A549 (cell line): ENCODE results near the gene ASPSCR1. TPM values are rescaled to one million over a fixed set of nuclear protein-coding genes. Genes with fewer than 3 reads are reported as not detected.

Experiments
- ATAC-seq, 2 experiments: fragments of 200-7000 bp in 1 of 2; fragments of >200 bp in 1 of 2; cut with Nextera tagmentation in 1 of 2; cut with Tn5 transposase in 1 of 2; 3 replicates each; pipeline versions ENCODE4 v1.8.0 to v1.9.1; 2018 to 2020; ENCODE audit warnings: mild to moderate bottlenecking in 1 of 2, moderate library complexity in 1 of 2
- CTCF ChIA-PET: fragments of 300-600 bp; sonication (Branson Sonifier 250); formaldehyde crosslinking; extraction: SDS; loops from one replicate; lab custom pipeline; 2021; ENCODE audit warnings: antibody characterized with exemption, inconsistent platforms; lab: Yijun Ruan, JAX
- POLR2A ChIA-PET: fragments of 350-600 bp; formaldehyde crosslinking; extraction: SDS; loops from one replicate; lab custom pipeline; 2021; ENCODE audit warnings: antibody characterized with exemption, inconsistent platforms; lab: Yijun Ruan, JAX
- DNase-seq, 2 experiments: peaks; one replicate each; pipeline versions ENCODE4 v3.0.0 to v3.0.0-alpha.2; 2011 to 2016; ENCODE audit warnings: low read depth in 1 of 2, low spot score in 1 of 2
- FAIRE-seq: peaks from 2 replicates; lab custom pipeline; 2011; peaks lifted over from hg19 to GRCh38; lab: Jason Lieb, UNC
- H3K27ac ChIP-seq, 2 experiments: fragments of >200 bp; sonication (Bioruptor Twin); formaldehyde crosslinking; 3 replicates each; pipeline ENCODE4 v1.5.1; 2016 to 2017
- H3K4me1 ChIP-seq: fragments of >200 bp; sonication (Bioruptor Twin); formaldehyde crosslinking; 3 replicates; pipeline ENCODE4 v1.6.1; 2016
- H3K4me2 ChIP-seq: fragments of >200 bp; sonication (Bioruptor Twin); formaldehyde crosslinking; 3 replicates; pipeline ENCODE4 v1.6.1; 2016
- H3K4me3 ChIP-seq: fragments of >200 bp; sonication (Bioruptor Twin); formaldehyde crosslinking; 3 replicates; pipeline ENCODE4 v1.5.1; 2016
- H3K9me3 ChIP-seq: fragments of >200 bp; sonication (Bioruptor Twin); formaldehyde crosslinking; 3 replicates; pipeline ENCODE4 v1.6.1; 2016
- BHLHE40 ChIP-seq: IDR thresholded peaks from 2 replicates; pipeline ENCODE4 v1.6.1; 2012; ENCODE audit warnings: low read depth, low read length, inconsistent platforms
- CBX2 ChIP-seq: fragments of 200-600 bp; sonication (generic); IDR thresholded peaks from 2 replicates; pipeline ENCODE4 v1.6.1; 2016; ENCODE audit warnings: low read depth, mild to moderate bottlenecking, borderline replicate concordance
- CBX8 ChIP-seq: fragments of 200-600 bp; sonication (generic); IDR thresholded peaks from 2 replicates; pipeline ENCODE4 v1.6.1; 2016
- CEBPB ChIP-seq, 2 experiments: fragments of >200 bp in 1 of 2; sonication (Bioruptor Twin) in 1 of 2; formaldehyde crosslinking in 1 of 2; IDR thresholded peaks; 2 replicates each; pipeline ENCODE4 v1.6.1; 2012 to 2016
- CHD2 ChIP-seq: fragments of 150-350 bp; IDR thresholded peaks from 2 replicates; pipeline ENCODE4 v1.6.1; 2014; ENCODE audit warnings: low read length; ENCODE audit not compliant: partially characterized antibody
- CHD4 ChIP-seq: fragments of 200-600 bp; sonication (generic); IDR thresholded peaks from 2 replicates; pipeline ENCODE4 v1.6.1; 2016; ENCODE audit warnings: antibody characterized with exemption, mild to moderate bottlenecking, borderline replicate concordance
- EHF ChIP-seq: fragments of 250-450 bp; sonication (Bioruptor Pico); IDR thresholded peaks from 2 replicates; pipeline ENCODE4 v1.5.0; 2020; ENCODE audit warnings: mild to moderate bottlenecking
- EHMT2 ChIP-seq: fragments of 200-600 bp; sonication (generic); IDR thresholded peaks from 2 replicates; pipeline ENCODE4 v1.6.1; 2016; ENCODE audit warnings: antibody characterized with exemption, low read depth, mild to moderate bottlenecking, moderate library complexity
- ESRRA ChIP-seq: fragments of 150-350 bp; IDR thresholded peaks from 2 replicates; pipeline ENCODE4 v1.6.1; 2014; ENCODE audit warnings: mild to moderate bottlenecking, low read length, borderline replicate concordance
- FOSB ChIP-seq: fragments of 250-450 bp; sonication (Bioruptor Pico); IDR thresholded peaks from 2 replicates; pipeline ENCODE4 v1.5.0; 2020; ENCODE audit warnings: mild to moderate bottlenecking, moderate library complexity
- FOSL2 ChIP-seq, 2 experiments: fragments of 450-650 bp in 1 of 2; fragments of >200 bp in 1 of 2; sonication (Bioruptor Twin) in 1 of 2; formaldehyde crosslinking; IDR thresholded peaks; 2 replicates each; pipeline versions ENCODE4 v1.5.0 to v1.6.1; 2016 to 2020; ENCODE audit warnings: mild to moderate bottlenecking in 1 of 2, moderate library complexity in 1 of 2
- FOXS1 ChIP-seq: fragments of 250-450 bp; sonication (Bioruptor Pico); IDR thresholded peaks from 2 replicates; pipeline ENCODE4 v1.5.0; 2020; ENCODE audit warnings: mild to moderate bottlenecking, moderate library complexity
- HEYL ChIP-seq: fragments of 250-450 bp; sonication (Bioruptor Pico); IDR thresholded peaks from 2 replicates; pipeline ENCODE4 v1.8.0; 2021; ENCODE audit warnings: mild to moderate bottlenecking, moderate library complexity
- HOXB13 ChIP-seq: fragments of 250-450 bp; sonication (Bioruptor Pico); IDR thresholded peaks from 2 replicates; pipeline ENCODE4 v1.5.0; 2020; ENCODE audit warnings: low read depth, mild to moderate bottlenecking, moderate library complexity
- HOXB5 ChIP-seq: fragments of 250-450 bp; sonication (Bioruptor Pico); IDR thresholded peaks from 2 replicates; pipeline ENCODE4 v1.5.0; 2020; ENCODE audit warnings: mild to moderate bottlenecking, moderate library complexity
- MAFK ChIP-seq: fragments of 450-650 bp; IDR thresholded peaks from 2 replicates; pipeline ENCODE4 v1.6.1; 2014; ENCODE audit not compliant: partially characterized antibody
- MYC ChIP-seq: IDR thresholded peaks from 2 replicates; pipeline ENCODE4 v1.6.1; 2012; ENCODE audit warnings: mild to moderate bottlenecking, inconsistent platforms, low read length, improper control_type of control experiment, borderline replicate concordance
- NPAS2 ChIP-seq: fragments of 250-450 bp; sonication (Bioruptor Pico); IDR thresholded peaks from 2 replicates; pipeline ENCODE4 v1.8.0; 2022; ENCODE audit warnings: mild to moderate bottlenecking, moderate library complexity, borderline replicate concordance
- PHF8 ChIP-seq: fragments of 200-600 bp; sonication (generic); IDR thresholded peaks from 2 replicates; pipeline ENCODE4 v1.6.1; 2016; ENCODE audit warnings: low read depth, mild to moderate bottlenecking, antibody characterized with exemption, moderate library complexity, borderline replicate concordance
- POLR2A ChIP-seq: IDR thresholded peaks from 2 replicates; pipeline ENCODE4 v1.6.1; 2012; ENCODE audit warnings: mild to moderate bottlenecking, low read length
- RCOR1 ChIP-seq: fragments of 150-350 bp; IDR thresholded peaks from 2 replicates; pipeline ENCODE4 v1.6.1; 2014; ENCODE audit warnings: antibody characterized with exemption, low read length, low read depth
- RFX5 ChIP-seq: fragments of 450-650 bp; IDR thresholded peaks from 2 replicates; pipeline ENCODE4 v1.7.1; 2014; ENCODE audit warnings: antibody characterized with exemption, mild to moderate bottlenecking, moderate library complexity
- SMC3 ChIP-seq: fragments of >200 bp; sonication (Bioruptor Twin); formaldehyde crosslinking; IDR thresholded peaks from 3 replicates; pipeline ENCODE4 v1.6.1; 2018; ENCODE audit warnings: inconsistent platforms
- SREBF2 ChIP-seq: fragments of 450-650 bp; IDR thresholded peaks from 2 replicates; pipeline ENCODE4 v1.6.1; 2014; ENCODE audit warnings: mild to moderate bottlenecking, moderate library complexity
- TFCP2L1 ChIP-seq: fragments of 250-450 bp; sonication (Bioruptor Pico); IDR thresholded peaks from 2 replicates; pipeline ENCODE4 v1.5.0; 2021; ENCODE audit warnings: mild to moderate bottlenecking
- ZC3H11A ChIP-seq: fragments of 450-650 bp; IDR thresholded peaks from 2 replicates; pipeline ENCODE4 v1.6.1; 2014; ENCODE audit warnings: antibody characterized with exemption, mild to moderate bottlenecking
- ZFP36 ChIP-seq: fragments of 450-650 bp; IDR thresholded peaks from 2 replicates; pipeline ENCODE4 v1.6.1; 2014; ENCODE audit warnings: borderline replicate concordance; ENCODE audit not compliant: partially characterized antibody
- ZNF302 ChIP-seq: fragments of 250-450 bp; sonication (Bioruptor Pico); IDR thresholded peaks from 2 replicates; pipeline ENCODE4 v1.9.0; 2021; ENCODE audit warnings: inconsistent platforms, mild to moderate bottlenecking, moderate library complexity
- ZSCAN20 ChIP-seq: fragments of 250-450 bp; sonication (Bioruptor Pico); IDR thresholded peaks from 2 replicates; pipeline ENCODE4 v1.8.0; 2022; ENCODE audit warnings: mild to moderate bottlenecking, moderate library complexity
- WGBS: methylation state at CpG from one replicate; pipeline ENCODE4 v1.1.6; 2017; ENCODE audit errors: missing lambda C conversion rate; 5-methylcytosine and 5-hydroxymethylcytosine counted together
- polyA plus RNA-seq, 4 experiments: library from polyadenylated mRNA; depleted of rRNA in 3 of 4; stranded (reverse); fragments of >200 nt; fragmentation: RNase III in 1 of 4; extraction: RNeasy Plus Mini Kit Qiagen cat#74134 plus additional on column Dnase treatment in 1 of 4; gene quantifications; 2 replicates in 3 of 4; 3 replicates in 1 of 4; pipeline ENCODE4 v1.2.3, GENCODE V29; 2011 to 2017
- TF ChIP-seq, protein P1 (sequence below): fragments of 250-450 bp; sonication (Bioruptor Pico); IDR thresholded peaks from 2 replicates; pipeline ENCODE4 v1.5.0; 2021; ENCODE audit warnings: mild to moderate bottlenecking, moderate library complexity, borderline replicate concordance
- TF ChIP-seq, protein P2 (sequence below): fragments of >200 bp; sonication (Bioruptor Twin); formaldehyde crosslinking; IDR thresholded peaks from 3 replicates; pipeline ENCODE4 v1.5.1; 2016
- TF ChIP-seq, protein P3 (sequence below): fragments of >200 bp; sonication (Bioruptor Twin); formaldehyde crosslinking; IDR thresholded peaks from 2 replicates; pipeline ENCODE4 v1.6.1; 2016
- TF ChIP-seq, protein P4 (sequence below): fragments of 450-650 bp; IDR thresholded peaks from 2 replicates; pipeline ENCODE4 v1.6.1; 2014; ENCODE audit warnings: antibody characterized with exemption
- TF ChIP-seq, protein P5 (sequence below): IDR thresholded peaks from 2 replicates; pipeline ENCODE4 v1.6.1; 2012; ENCODE audit warnings: low read depth, borderline replicate concordance
- TF ChIP-seq, protein P6 (sequence below): fragments of 150-350 bp; IDR thresholded peaks from 2 replicates; pipeline ENCODE4 v1.6.1; 2014; ENCODE audit warnings: low read depth, mild to moderate bottlenecking, low read length

Gene ASPSCR1
- polyA plus RNA-seq, 2 of the 4 experiments (the other 2 are of a cell fraction): 12.3 to 25.7 TPM

DNA sequence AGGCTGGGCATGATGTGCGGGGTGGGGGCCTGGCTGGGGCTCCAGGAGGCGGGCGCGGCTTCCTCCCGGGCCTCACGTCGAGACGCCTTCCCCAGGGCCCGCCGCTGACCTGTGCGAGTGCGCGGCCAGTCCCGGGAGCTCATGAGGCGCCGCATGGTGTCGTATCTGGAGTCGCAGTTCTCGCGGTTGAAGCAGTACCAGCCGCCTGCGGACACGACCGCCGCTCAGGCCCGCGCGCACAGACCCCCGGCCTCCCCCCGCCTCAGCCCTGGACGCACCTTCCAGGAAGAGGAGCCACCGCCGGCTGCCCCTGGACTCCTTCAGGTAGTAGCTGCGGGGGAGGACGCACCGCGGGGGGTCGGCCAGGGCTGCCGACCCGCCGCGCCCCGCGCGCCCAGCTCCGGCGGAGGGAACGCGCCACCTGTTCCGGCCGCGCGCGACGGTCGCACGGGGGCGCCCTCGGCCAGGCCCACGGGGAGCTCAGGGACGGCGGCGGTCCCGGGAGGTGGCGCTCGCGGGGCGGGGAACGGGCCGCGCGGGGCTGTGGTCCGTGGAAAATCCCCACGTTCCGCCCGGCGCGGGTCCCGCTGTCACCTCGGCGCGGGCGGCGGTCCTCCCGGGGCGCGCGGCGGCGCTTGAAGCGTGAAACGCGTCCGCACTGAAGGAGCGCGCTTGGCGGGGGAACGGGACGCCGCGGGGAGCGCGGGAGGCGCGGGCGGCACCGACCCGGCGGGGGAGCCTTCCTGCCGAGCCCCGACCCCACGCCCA is 17.9 kb upstream of the ASPSCR1 start:
- no peak for FAIRE-seq
- TF ChIP-seq RFX5 (no peak), FOSL2 (IDR thresholded peaks at IDR 0.05) (no peak), FOSL2 (CRISPR knock-in tag; IDR thresholded peaks at IDR 0.05) (no peak), HEYL (CRISPR knock-in tag) (no peak), HOXB5 (CRISPR knock-in tag) (no peak), ZC3H11A (no peak), FOXS1 (CRISPR knock-in tag) (no peak), EHF (CRISPR knock-in tag) (no peak), MYC (no peak), ZSCAN20 (no peak), HOXB13 (CRISPR knock-in tag) (no peak), EHMT2 (no peak), ZNF302 (no peak), FOSB (no peak), PHF8 (peak; percentile 6; the same call in 1 of the 2 replicates), POLR2A (no peak), SMC3 (peak; percentile 100), SREBF2 (no peak), CHD2 (no peak), ESRRA (no peak), CBX2 (no peak), RCOR1 (no peak), CBX8 (no peak), TFCP2L1 (CRISPR knock-in tag) (no peak), CEBPB (IDR thresholded peaks at IDR 0.05) (no peak), NPAS2 (CRISPR knock-in tag) (no peak), BHLHE40 (no peak), ZFP36 (no peak), CHD4 (no peak), MAFK (no peak)
- TF ChIP-seq, protein P1, sequence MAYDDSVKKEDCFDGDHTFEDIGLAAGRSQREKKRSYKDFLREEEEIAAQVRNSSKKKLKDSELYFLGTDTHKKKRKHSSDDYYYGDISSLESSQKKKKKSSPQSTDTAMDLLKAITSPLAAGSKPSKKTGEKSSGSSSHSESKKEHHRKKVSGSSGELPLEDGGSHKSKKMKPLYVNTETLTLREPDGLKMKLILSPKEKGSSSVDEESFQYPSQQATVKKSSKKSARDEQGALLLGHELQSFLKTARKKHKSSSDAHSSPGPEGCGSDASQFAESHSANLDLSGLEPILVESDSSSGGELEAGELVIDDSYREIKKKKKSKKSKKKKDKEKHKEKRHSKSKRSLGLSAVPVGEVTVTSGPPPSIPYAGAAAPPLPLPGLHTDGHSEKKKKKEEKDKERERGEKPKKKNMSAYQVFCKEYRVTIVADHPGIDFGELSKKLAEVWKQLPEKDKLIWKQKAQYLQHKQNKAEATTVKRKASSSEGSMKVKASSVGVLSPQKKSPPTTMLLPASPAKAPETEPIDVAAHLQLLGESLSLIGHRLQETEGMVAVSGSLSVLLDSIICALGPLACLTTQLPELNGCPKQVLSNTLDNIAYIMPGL (CRISPR knock-in tag): no peak
- TF ChIP-seq, protein P2, sequence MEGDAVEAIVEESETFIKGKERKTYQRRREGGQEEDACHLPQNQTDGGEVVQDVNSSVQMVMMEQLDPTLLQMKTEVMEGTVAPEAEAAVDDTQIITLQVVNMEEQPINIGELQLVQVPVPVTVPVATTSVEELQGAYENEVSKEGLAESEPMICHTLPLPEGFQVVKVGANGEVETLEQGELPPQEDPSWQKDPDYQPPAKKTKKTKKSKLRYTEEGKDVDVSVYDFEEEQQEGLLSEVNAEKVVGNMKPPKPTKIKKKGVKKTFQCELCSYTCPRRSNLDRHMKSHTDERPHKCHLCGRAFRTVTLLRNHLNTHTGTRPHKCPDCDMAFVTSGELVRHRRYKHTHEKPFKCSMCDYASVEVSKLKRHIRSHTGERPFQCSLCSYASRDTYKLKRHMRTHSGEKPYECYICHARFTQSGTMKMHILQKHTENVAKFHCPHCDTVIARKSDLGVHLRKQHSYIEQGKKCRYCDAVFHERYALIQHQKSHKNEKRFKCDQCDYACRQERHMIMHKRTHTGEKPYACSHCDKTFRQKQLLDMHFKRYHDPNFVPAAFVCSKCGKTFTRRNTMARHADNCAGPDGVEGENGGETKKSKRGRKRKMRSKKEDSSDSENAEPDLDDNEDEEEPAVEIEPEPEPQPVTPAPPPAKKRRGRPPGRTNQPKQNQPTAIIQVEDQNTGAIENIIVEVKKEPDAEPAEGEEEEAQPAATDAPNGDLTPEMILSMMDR: peak; percentile 100
- TF ChIP-seq, protein P3, sequence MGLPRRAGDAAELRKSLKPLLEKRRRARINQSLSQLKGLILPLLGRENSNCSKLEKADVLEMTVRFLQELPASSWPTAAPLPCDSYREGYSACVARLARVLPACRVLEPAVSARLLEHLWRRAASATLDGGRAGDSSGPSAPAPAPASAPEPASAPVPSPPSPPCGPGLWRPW: no peak
- TF ChIP-seq, protein P4, sequence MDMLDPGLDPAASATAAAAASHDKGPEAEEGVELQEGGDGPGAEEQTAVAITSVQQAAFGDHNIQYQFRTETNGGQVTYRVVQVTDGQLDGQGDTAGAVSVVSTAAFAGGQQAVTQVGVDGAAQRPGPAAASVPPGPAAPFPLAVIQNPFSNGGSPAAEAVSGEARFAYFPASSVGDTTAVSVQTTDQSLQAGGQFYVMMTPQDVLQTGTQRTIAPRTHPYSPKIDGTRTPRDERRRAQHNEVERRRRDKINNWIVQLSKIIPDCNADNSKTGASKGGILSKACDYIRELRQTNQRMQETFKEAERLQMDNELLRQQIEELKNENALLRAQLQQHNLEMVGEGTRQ: no peak
- TF ChIP-seq, protein P5, sequence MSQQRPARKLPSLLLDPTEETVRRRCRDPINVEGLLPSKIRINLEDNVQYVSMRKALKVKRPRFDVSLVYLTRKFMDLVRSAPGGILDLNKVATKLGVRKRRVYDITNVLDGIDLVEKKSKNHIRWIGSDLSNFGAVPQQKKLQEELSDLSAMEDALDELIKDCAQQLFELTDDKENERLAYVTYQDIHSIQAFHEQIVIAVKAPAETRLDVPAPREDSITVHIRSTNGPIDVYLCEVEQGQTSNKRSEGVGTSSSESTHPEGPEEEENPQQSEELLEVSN: peak; percentile 55; the same call in 1 of the 2 replicates
- TF ChIP-seq, protein P6, sequence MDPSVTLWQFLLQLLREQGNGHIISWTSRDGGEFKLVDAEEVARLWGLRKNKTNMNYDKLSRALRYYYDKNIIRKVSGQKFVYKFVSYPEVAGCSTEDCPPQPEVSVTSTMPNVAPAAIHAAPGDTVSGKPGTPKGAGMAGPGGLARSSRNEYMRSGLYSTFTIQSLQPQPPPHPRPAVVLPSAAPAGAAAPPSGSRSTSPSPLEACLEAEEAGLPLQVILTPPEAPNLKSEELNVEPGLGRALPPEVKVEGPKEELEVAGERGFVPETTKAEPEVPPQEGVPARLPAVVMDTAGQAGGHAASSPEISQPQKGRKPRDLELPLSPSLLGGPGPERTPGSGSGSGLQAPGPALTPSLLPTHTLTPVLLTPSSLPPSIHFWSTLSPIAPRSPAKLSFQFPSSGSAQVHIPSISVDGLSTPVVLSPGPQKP: no peak

More for the DNA sequence above, 17.9 kb upstream of the ASPSCR1 start:
- CTCF ChIA-PET: interaction anchor here (0.6 to 10.9 kb wide), 57 partner anchors 9 to 600 kb away, joined by 3 to 794 read pairs (median 5); partner anchors contain the start of genes ASPSCR1, CENPX, DCXR and DUS1L
- H3K27ac ChIP-seq: peak overlapping the region; percentile 60 to 89
- H3K4me2 ChIP-seq: peak overlapping the region; percentile 94
- H3K4me1 ChIP-seq: peaks cover 19% of the 10 kb centered on the region; the same call in 1 of the 3 replicates
- POLR2A ChIA-PET: interaction anchor here (0.7 to 2.2 kb wide), 7 partner anchors 17 to 78 kb away, joined by 3 to 8 read pairs (median 3); partner anchors contain the start of genes ASPSCR1, CENPX, DCXR and LRRC45
- WGBS: 14% methylated on average over 59 of the region's 112 CpGs
- peak overlapping the region; percentile 52 for H3K4me3 ChIP-seq
- DNase-seq (peak; percentile 55 to 65), ATAC-seq (peak; percentile 54 to 77)
- H3K9me3 ChIP-seq: no peaks in the 10 kb centered on the region; the same call in 2 of the 3 replicates
